ENCODE data around the gene HOXC5. TPM values are rescaled to one million over a fixed set of nuclear protein-coding genes. Genes with fewer than 3 reads are reported as not detected.
A peak's percentile ranks its signal among the peaks of the same experiment; 100 is the strongest.

The HOXC5 gene
- total RNA-seq, 1 donor from 2014 or later = 3.8 TPM

- Mint-ChIP-seq H3K4me3 (peak overlapping the region; percentile 49), H3K36me3 (ENCODE audit: low read depth) (peaks cover 6% of the 10 kb centered on the region), H3K9me3 (no peaks in the 10 kb centered on the region), H3K27ac (ENCODE audit: unreplicated experiment) (peak overlapping the region; percentile 89), H3K27me3 (ENCODE audit: low read depth) (peaks cover 97% of the 10 kb centered on the region), H3K4me1 (peaks cover 4% of the 10 kb centered on the region)
- TF ChIP-seq CTCF (conservative IDR thresholded peaks at IDR 0.05) = no peak
- no peak for DNase-seq (ENCODE audit: low read depth, low spot score)
Measured at GRCh38 chr12:54030889-54031471, 1.9 kb upstream of the HOXC5 start.

GRCh38 chr12:54031480-54031879 is 1.4 kb upstream of the HOXC5 start:
- Mint-ChIP-seq H3K36me3 (ENCODE audit: low read depth) (peaks cover 6% of the 10 kb centered on the region), H3K27ac (ENCODE audit: unreplicated experiment) (peak overlapping the region; percentile 89), H3K4me1 (peaks cover 4% of the 10 kb centered on the region), H3K9me3 (no peaks in the 10 kb centered on the region), H3K4me3 (peak overlapping the region; percentile 88), H3K27me3 (ENCODE audit: low read depth) (peaks cover 97% of the 10 kb centered on the region)
- no peak for TF ChIP-seq CTCF (conservative IDR thresholded peaks at IDR 0.05)
- no peak for DNase-seq (ENCODE audit: low read depth, low spot score)

GRCh38 chr12:54032086-54032619 is 697 bp upstream of the HOXC5 start:
- TF ChIP-seq CTCF (conservative IDR thresholded peaks at IDR 0.05) = no peak
- Mint-ChIP-seq H3K27ac (ENCODE audit: unreplicated experiment) (no peak overlapping the region), H3K36me3 (ENCODE audit: low read depth) (peaks cover 6% of the 10 kb centered on the region), H3K9me3 (no peaks in the 10 kb centered on the region), H3K27me3 (ENCODE audit: low read depth) (peaks cover 97% of the 10 kb centered on the region), H3K4me3 (peak overlapping the region; percentile 88), H3K4me1 (peaks cover 4% of the 10 kb centered on the region)
- no peak for DNase-seq (ENCODE audit: low read depth, low spot score)

DNA sequence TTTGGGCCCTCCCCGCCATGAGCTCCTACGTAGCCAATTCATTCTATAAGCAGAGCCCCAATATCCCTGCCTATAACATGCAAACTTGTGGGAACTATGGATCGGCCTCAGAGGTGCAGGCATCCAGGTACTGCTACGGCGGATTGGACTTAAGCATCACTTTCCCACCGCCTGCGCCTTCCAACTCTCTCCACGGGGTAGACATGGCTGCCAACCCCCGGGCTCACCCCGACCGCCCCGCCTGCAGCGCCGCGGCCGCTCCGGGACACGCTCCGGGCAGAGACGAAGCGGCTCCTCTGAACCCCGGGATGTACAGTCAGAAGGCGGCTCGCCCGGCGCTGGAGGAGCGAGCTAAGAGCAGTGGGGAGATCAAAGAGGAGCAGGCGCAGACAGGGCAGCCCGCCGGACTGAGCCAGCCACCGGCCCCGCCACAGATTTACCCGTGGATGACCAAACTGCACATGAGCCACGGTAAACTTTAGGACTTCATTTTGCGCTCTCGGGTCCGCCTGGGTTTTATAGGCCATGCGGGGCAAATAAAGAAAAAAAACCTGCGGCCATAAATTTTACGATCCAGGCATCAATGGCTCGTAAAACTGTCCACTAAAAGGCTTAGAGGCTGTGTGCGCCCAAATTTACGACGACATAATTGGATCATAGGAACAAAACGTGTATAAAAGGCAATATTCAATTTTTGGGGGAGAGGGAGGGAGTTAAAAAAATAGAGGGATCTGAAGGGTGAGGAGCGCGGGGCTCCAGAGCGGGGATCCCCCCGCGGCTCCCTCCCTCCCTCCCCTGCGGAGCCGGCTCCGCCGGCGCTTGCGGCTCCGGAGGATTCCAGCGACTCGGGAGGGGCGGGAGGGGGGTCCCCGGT is 493 bp downstream of the HOXC5 start:
- H3K27me3 Mint-ChIP-seq (ENCODE audit: low read depth) = peaks cover 97% of the 10 kb centered on the region
- H3K27ac Mint-ChIP-seq (ENCODE audit: unreplicated experiment) = peak overlapping the region; percentile 73

More for the DNA sequence above, 493 bp downstream of the HOXC5 start:
- Mint-ChIP-seq H3K36me3 (ENCODE audit: low read depth) (peaks cover 6% of the 10 kb centered on the region), H3K4me1 (no peaks in the 10 kb centered on the region), H3K9me3 (no peaks in the 10 kb centered on the region), H3K4me3 (peak overlapping the region; percentile 88)
- no peak for DNase-seq (ENCODE audit: low read depth, low spot score)
- no peak for TF ChIP-seq CTCF (conservative IDR thresholded peaks at IDR 0.05)
